Measurements from ENCODE around the gene CLSTN1. TPM values are rescaled to one million over a fixed set of nuclear protein-coding genes. Genes with fewer than 3 reads are reported as not detected.

Gene CLSTN1
- total and polyA plus RNA-seq, 2 of the 8 experiments (the other 6 are each of a cell fraction or from before 2014, with no cell fraction given), result 34.2 to 97.4 TPM

GRCh38 chr1:9861360-9861759, 37.6 kb upstream of the CLSTN1 start:
- Histone ChIP-seq H3K23me2 (ENCODE audit: low read depth, low read length) (no peaks in the 10 kb centered on the region), H3K36me3 (ENCODE audit: control insufficient read depth in 2 of 4, insufficient read depth in 4 of 4, low read length in 3 of 4) (peaks cover 0 to 3% (median 0%) of the 10 kb centered on the region in 4 experiments; a peak in 2 of 8 replicates), H2AFZ (ENCODE audit: low read length) (no peak overlapping the region), H2BK20ac (ENCODE audit: low read length) (no peak overlapping the region), H4K20me1 (replicated peaks in 1 of 2; ENCODE audit: control insufficient read depth in 1 of 2, insufficient read depth in 2 of 2, low read length in 2 of 2) (no peaks in the 10 kb centered on the region), H2BK120ac (replicated peaks; ENCODE audit: low read depth, low read length) (no peak overlapping the region), H3K56ac (replicated peaks; ENCODE audit: insufficient read length, low read depth, low read length) (no peak overlapping the region), H3K4me3 (ENCODE audit: extremely low read depth in 1 of 4, insufficient read depth in 2 of 4, low read depth in 3 of 4, low read length in 4 of 4) (no peak overlapping the region), H2BK5ac (ENCODE audit: low read depth, low read length) (no peak overlapping the region), H2BK15ac (ENCODE audit: low read length) (no peak overlapping the region), H3K27ac (ENCODE audit: low read depth, low read length) (no peak overlapping the region), H3K4me1 (replicated peaks in 1 of 4; ENCODE audit: control insufficient read depth in 3 of 4, insufficient read depth in 4 of 4, low read length in 3 of 4) (peaks cover 0 to 9% (median 7%) of the 10 kb centered on the region in 4 experiments; a peak in 6 of 7 replicates), H3K9ac (replicated peaks in 1 of 4; ENCODE audit: extremely low read depth in 1 of 4, low read depth in 3 of 4, low read length in 3 of 4) (no peak overlapping the region), H3K27me3 (replicated peaks in 1 of 4; ENCODE audit: control insufficient read depth in 3 of 4, extremely low read depth in 1 of 4, insufficient read depth in 3 of 4, low read length in 3 of 4) (no peaks in the 10 kb centered on the region), H3K18ac (ENCODE audit: extremely low read depth, low read length) (no peak overlapping the region), H3K4ac (replicated peaks; ENCODE audit: insufficient read length, low read depth, low read length) (no peak overlapping the region), H4K5ac (ENCODE audit: insufficient read length, low read depth, low read length) (no peak overlapping the region), H2AK5ac (ENCODE audit: low read depth, low read length) (no peak overlapping the region), H3K23ac (ENCODE audit: insufficient read length) (no peak overlapping the region), H3K79me1 (ENCODE audit: low read depth, low read length) (no peaks in the 10 kb centered on the region), H3K79me2 (ENCODE audit: control insufficient read depth in 1 of 2, insufficient read depth in 2 of 2, low read length in 2 of 2) (no peaks in the 10 kb centered on the region), H2BK12ac (ENCODE audit: low read depth, low read length) (no peak overlapping the region), H3K9me3 (ENCODE audit: insufficient read depth in 2 of 2, low read depth in 1 of 2, low read length in 1 of 2) (no peaks in the 10 kb centered on the region), H4K91ac (replicated peaks; ENCODE audit: insufficient read length, low read length) (no peak overlapping the region), H3K4me2 (ENCODE audit: insufficient read depth in 1 of 2, low read depth in 2 of 2, low read length in 2 of 2) (no peak overlapping the region), H4K8ac (ENCODE audit: extremely low read depth, insufficient read depth, low read length) (no peak overlapping the region), H3K14ac (ENCODE audit: insufficient read length) (no peak overlapping the region)
- POLR2A ChIA-PET (ENCODE audit: partially characterized antibody), result interaction anchor here (1.0 to 1.5 kb wide), 3 partner anchors 13 to 82 kb away, joined by 3 to 4 read pairs (median 3); partner anchors contain the start of genes LZIC and NMNAT1
- DNase-seq (ENCODE audit: low read depth in 1 of 2, low spot score in 2 of 2), result no peak
- CTCF ChIA-PET (ENCODE audit: partially characterized antibody), result interaction anchor here (0.9 to 17.3 kb wide), 23 partner anchors 8 to 278 kb away, joined by 3 to 312 read pairs (median 5); no protein-coding TSS in a partner anchor
- WGBS, 2 experiments (ENCODE audit: extremely low coverage in 1 of 2, insufficient coverage in 1 of 2, insufficient read length in 1 of 2, insufficient replicate concordance in 2 of 2, low coverage in 1 of 2, low lambda C conversion rate in 2 of 2, missing lambda C conversion rate in 1 of 2), result 78% methylated on average over 7 of the region's 8 CpGs; no CpG with 5 or more reads in 1 of the 2 experiments
- no peak for FAIRE-seq
- peak; percentile 47 to 53 (median 48) for TF ChIP-seq CTCF (IDR thresholded peaks at IDR 0.05; ENCODE audit: control extremely low read depth in 1 of 3, insufficient read depth in 1 of 3, low read depth in 1 of 3, low read length in 3 of 3)
- peak; percentile 45 to 64 for TF ChIP-seq RAD21 (IDR thresholded peaks at IDR 0.05 in 1 of 2, conservative IDR thresholded peaks at IDR 0.05 in 1 of 2; ENCODE audit: low read depth in 2 of 2, low read length in 2 of 2)
- TF ChIP-seq POU5F1 (IDR thresholded peaks at IDR 0.05; ENCODE audit: low read depth, low read length), result no peak
- no peak for TF ChIP-seq CTBP2 (IDR thresholded peaks at IDR 0.05; ENCODE audit: borderline replicate concordance, insufficient read depth, insufficient read length, low read length)
- TF ChIP-seq CREB1 (IDR thresholded peaks at IDR 0.05), result no peak
- TF ChIP-seq USF2 (IDR thresholded peaks at IDR 0.05; ENCODE audit: low read length), result no peak
- TF ChIP-seq ASH2L (IDR thresholded peaks at IDR 0.05; ENCODE audit: low read length), result no peak
- TF ChIP-seq ATF3 (IDR thresholded peaks at IDR 0.05; ENCODE audit: insufficient read depth, low read depth, low read length), result no peak
- no peak for TF ChIP-seq EGR1 (IDR thresholded peaks at IDR 0.05; ENCODE audit: borderline replicate concordance, low read depth, low read length)

All from H1 (cell line).